Stimulated activated CD8-positive, alpha-beta memory T cell treated with anti-CD3 and anti-CD28 coated beads, Interleukin-12 subunit alpha, Interleukin-12 subunit beta, amount 100 ng/mL, for 24 hours (primary cell): Measurements from ENCODE around the gene SUB1.
"Not testable (repeated sequence)": the region's sequence is repeated elsewhere in the genome, so short reads cannot be mapped to it uniquely, and the experiment has no call there.

Experiments
- DNase-seq: peaks from one replicate; pipeline ENCODE4 v3.0.0-alpha.2; 2020; ENCODE audit errors: extremely low read depth

SUB1 gene

GRCh38 chr5:32565145-32565544, 20.2 kb upstream of the SUB1 start:
- DNase-seq = no peak

GRCh38 chr5:32566319-32567111, 18.8 kb upstream of the SUB1 start:
- no peak for DNase-seq

- no peak for DNase-seq
These were observed 14.2 kb upstream of the SUB1 start for GRCh38 chr5:32571128-32571527.

GRCh38 chr5:32572778-32573480, 12.4 kb upstream of the SUB1 start:
- DNase-seq = no peak

- DNase-seq = not testable (repeated sequence)
These were observed 11.9 kb upstream of the SUB1 start for GRCh38 chr5:32573481-32573854.

DNA sequence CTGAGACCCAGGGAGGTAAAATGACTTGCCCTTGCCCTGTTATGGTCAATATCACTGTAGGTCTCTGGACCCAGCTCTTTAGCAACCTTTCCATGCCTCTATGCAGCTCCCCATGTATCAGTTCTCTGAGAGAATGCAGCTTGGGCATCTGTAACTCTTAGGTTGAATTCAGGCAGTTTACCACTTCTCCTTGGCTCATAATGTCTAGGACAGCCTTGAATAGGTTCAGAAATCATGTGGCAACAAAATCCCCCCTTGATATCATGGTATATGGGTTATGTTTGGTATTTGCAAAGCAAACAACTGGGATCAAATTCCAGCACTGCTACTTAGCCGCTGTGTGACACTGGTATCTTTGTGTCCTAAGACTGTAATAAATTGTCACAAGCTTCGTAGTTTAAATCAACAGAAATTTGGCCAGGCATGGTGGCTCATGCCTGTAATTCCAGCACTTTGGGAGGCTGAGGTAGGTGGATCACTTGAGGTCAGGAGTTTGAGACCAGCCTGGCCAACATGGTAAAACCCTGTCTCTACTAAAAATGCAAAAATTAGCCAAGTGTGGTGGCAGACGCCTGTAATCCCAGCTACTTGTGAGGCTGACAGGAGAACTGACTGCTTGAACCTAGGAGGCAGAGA, 10.7 kb upstream of the SUB1 start:
- no peak for DNase-seq

DNA sequence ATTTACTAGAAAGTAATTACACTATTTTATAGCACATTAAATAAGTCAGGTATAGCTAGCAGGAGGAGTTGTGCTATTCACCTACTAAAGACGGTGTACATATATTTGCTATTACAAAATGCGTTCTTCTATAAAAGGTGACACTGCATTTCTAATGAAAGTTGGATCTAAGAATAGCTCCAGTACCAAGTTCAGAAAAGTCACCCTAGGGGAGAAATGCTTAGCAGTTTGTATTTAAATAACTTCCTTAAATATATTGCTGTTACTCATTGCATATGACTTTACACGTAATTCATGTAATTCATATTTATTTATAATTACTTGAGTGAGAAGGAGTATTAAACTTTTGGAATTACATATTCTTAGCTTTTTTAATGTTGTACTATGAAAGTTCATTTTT, 7.0 kb upstream of the SUB1 start:
- DNase-seq = no peak

- DNase-seq = no peak
These were observed 6.6 kb upstream of the SUB1 start for GRCh38 chr5:32578764-32579163.

GRCh38 chr5:32581010-32581785, 4.2 kb upstream of the SUB1 start:
- DNase-seq = no peak

- DNase-seq = no peak
These were observed 1.6 kb upstream of the SUB1 start for GRCh38 chr5:32583582-32584232.

GRCh38 chr5:32584646-32585045, 711 bp upstream of the SUB1 start:
- DNase-seq = no peak

DNA sequence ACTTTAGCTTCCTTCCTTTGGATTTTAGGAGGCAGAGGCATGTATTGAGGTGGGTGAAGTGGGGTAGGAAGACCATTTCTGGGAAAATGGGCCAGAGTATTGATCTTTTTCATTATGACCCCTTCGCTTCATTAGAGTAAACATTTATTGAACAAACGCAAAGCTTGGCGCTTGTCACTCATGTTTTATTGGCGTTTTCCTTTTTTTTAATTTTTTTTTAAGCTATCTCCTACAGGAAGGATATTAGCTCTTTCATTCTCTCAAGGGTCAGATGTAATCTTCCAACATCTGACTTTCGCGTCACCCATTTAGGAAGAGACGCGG, 273 bp upstream of the SUB1 start:
- DNase-seq = no peak

DNA sequence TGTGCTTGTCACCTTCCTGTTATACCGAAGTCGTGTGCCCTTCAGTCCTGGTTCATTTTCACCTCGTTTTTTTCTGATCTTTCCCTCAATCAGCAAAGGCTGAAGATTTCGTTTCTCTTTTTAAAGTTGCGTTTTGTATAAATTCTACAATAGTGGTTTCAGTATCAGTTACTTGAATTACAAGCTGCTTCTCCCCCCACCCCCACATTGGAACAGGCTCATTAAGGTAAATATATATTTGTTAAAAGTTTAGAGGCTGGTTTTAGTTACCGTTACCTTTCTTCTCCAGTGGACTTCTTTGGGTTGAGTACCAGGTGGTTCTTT, 881 bp downstream of the SUB1 start:
- DNase-seq = no peak

DNA sequence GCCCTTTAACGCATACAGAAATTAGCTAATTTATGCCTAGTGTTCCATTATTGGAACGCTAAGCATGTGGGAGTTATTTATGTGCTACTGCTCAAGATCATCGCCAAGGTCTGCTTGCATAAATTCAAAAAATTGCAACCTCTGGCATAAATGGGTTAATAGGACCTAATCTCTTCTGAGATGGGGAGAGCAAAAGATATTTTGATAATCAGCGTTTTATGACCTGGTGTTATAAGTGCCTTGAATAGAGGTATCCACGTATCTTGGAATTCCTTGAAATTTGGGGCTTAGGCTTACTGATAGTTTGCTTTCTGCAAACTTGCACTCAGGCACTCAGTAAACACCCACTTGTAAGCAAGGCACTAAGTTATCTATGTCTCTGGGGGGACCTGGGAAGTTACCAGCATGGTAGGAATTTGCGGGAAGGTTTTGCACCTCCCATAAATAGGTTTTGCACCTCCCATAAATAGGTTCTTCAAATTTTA, 1.8 kb downstream of the SUB1 start:
- no peak for DNase-seq

- no peak for DNase-seq
These were observed 4.1 kb downstream of the SUB1 start for GRCh38 chr5:32589416-32589815.

GRCh38 chr5:32589942-32590869, 4.8 kb downstream of the SUB1 start:
- DNase-seq = no peak

DNA sequence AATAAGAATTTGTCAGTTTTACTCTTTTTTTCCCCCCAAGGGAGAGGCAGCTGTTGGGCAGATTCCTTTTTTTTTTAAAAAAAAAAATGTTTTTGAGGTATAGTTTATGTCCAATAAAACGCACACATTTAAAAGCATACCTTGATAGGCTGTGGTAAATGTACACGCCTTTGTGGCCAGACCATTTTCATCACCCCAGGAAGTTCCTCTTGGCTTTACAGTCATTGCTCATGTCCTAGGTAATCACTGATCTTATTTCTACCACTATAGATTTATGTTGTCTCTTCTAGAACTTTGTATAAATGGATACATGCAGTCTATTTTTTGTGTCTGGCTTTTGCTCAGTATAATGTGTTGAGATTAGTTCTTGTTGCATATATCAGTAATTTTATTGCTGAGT, 9.8 kb downstream of the SUB1 start:
- no peak for DNase-seq

DNA sequence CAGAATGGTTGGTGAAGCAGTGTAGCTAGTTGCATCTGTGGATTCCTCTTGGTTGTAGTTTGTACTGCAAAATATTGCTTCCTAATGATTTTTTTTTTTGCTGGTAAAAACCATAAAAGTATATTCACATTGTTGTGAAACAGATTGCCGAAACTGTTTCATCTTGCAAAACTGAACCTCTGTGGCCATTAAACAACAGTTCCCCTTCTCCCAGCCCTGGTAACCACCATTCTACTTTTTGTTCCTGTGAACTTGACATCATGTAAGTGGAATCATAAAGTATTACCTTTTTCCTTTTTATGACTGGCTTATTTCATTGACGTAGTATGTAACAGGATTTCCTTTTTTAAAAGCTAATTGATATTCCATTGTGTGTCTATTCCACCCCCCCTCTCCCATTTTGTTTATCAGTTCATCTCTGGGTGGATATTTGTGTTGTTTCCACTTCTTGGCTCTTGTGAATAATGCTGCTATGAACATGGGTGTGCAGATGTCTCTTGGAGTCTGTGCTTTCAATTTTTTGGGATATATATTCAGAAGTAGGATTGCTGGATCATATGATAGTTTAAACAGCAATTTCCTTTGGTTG, 11.8 kb downstream of the SUB1 start:
- DNase-seq = no peak

DNA sequence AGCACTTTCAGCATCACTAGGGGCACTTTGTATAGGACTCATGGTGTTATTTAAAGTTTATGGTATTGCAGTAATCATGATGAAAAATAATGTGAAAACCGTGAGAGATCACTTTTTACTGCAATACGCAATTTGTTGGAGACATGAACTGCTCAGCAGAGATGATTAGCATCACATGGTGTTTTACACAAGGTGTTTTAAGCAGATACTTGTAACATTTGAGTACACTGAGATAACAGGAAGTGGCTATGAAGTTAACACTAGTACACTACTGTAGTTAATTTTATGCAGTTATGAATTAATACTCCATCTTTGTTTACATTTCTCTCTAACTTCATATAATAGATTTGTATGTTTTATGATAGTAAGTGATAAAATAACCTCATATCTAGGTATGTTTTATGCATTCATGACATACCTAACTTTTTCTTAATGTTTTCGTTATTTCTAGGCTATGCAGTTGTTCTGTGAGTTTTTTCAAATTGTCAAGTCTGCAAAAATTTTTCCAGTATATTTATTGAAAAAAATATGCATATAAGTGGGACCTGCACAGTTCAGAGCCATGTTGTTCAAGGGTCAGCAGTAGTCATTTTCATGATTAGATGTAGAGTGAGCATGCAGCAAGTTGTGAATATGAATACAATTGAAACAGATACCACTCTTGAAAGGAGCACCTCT, 13.0 kb downstream of the SUB1 start:
- no peak for DNase-seq
